Keratinocyte (primary cell): ENCODE data around the gene PLA2G2E. TPM values are rescaled to one million over a fixed set of nuclear protein-coding genes. Genes with fewer than 3 reads are reported as not detected.

Experiments used
- DNase-seq: peaks from one replicate; pipeline ENCODE4 v3.0.0-alpha.2; 2011; ENCODE audit warnings: low read depth, missing footprints, low spot score
- FAIRE-seq: peaks from 2 replicates; lab custom pipeline; 2011; peaks lifted over from hg19 to GRCh38; lab: Jason Lieb, UNC
- H2AFZ ChIP-seq: 2 replicates; pipeline ENCODE4 v1.6.0; 2012; ENCODE audit warnings: low read length, control low read depth, inconsistent platforms; ENCODE audit not compliant: control insufficient read depth
- H3K27ac ChIP-seq: 2 replicates; pipeline ENCODE4 v1.5.1; 2011; ENCODE audit warnings: low read length; ENCODE audit not compliant: control insufficient read depth, insufficient read depth
- H3K27me3 ChIP-seq: 3 replicates; pipeline ENCODE4 v1.6.0; 2011; ENCODE audit warnings: low read length; ENCODE audit not compliant: control insufficient read depth, insufficient read depth; ENCODE audit errors: extremely low read depth
- H3K36me3 ChIP-seq, 2 experiments: 2 replicates in 1 of 2; 3 replicates in 1 of 2; pipeline ENCODE4 v1.5.1; 2011; ENCODE audit warnings: low read length in 2 of 2, mild to moderate bottlenecking in 1 of 2; ENCODE audit not compliant: control insufficient read depth in 2 of 2, insufficient read depth in 2 of 2; ENCODE audit errors: extremely low read depth in 1 of 2
- H3K4me1 ChIP-seq: 3 replicates; pipeline ENCODE4 v1.5.1; 2011; ENCODE audit warnings: low read length; ENCODE audit not compliant: control insufficient read depth, insufficient read depth; ENCODE audit errors: extremely low read depth
- H3K4me2 ChIP-seq: 3 replicates; pipeline ENCODE4 v1.6.0; 2011; ENCODE audit warnings: low read depth, low read length; ENCODE audit not compliant: control insufficient read depth, insufficient read depth; ENCODE audit errors: extremely low read depth
- H3K4me3 ChIP-seq, 3 experiments: fragments of 200-600 bp in 1 of 3; sonication (generic) in 1 of 3; 2 replicates in 2 of 3; 3 replicates in 1 of 3; pipeline ENCODE4 v1.5.1; 2011 to 2016; ENCODE audit warnings: low read length in 3 of 3, mild to moderate bottlenecking in 3 of 3, control low read depth in 2 of 3, inconsistent platforms in 1 of 3, low read depth in 1 of 3, mixed read lengths in 1 of 3, mixed run types in 1 of 3, moderate library complexity in 1 of 3; ENCODE audit not compliant: control insufficient read depth in 2 of 3, insufficient read depth in 2 of 3; ENCODE audit errors: extremely low read depth in 1 of 3
- H3K79me2 ChIP-seq: 2 replicates; pipeline ENCODE4 v1.6.0; 2012; ENCODE audit warnings: low read length; ENCODE audit not compliant: control insufficient read depth, insufficient read depth
- H3K9ac ChIP-seq: 3 replicates; pipeline ENCODE4 v1.6.0; 2011; ENCODE audit warnings: low read length; ENCODE audit not compliant: control insufficient read depth, insufficient read depth; ENCODE audit errors: extremely low read depth
- H3K9me1 ChIP-seq: 3 replicates; pipeline ENCODE4 v1.6.0; 2011; ENCODE audit warnings: low read length; ENCODE audit not compliant: control insufficient read depth, insufficient read depth; ENCODE audit errors: extremely low read depth
- H3K9me3 ChIP-seq: 2 replicates; pipeline ENCODE4 v1.5.1; 2012; ENCODE audit warnings: low read depth, low read length; ENCODE audit not compliant: control insufficient read depth
- H4K20me1 ChIP-seq: 3 replicates; pipeline ENCODE4 v1.6.0; 2011; ENCODE audit warnings: low read length; ENCODE audit not compliant: control insufficient read depth, insufficient read depth; ENCODE audit errors: extremely low read depth
- CTCF ChIP-seq, 3 experiments: IDR thresholded peaks in 1 of 3; conservative IDR thresholded peaks in 1 of 3; optimal IDR thresholded peaks in 1 of 3; 2 replicates in 2 of 3; 3 replicates in 1 of 3; pipeline versions ENCODE3 to v1.5.1; 2011; ENCODE audit warnings: low read length in 3 of 3, mild to moderate bottlenecking in 3 of 3, moderate library complexity in 2 of 3, control low read depth in 1 of 3, inconsistent platforms in 1 of 3; ENCODE audit not compliant: insufficient read depth in 2 of 3; ENCODE audit errors: extremely low read depth in 1 of 3
- EZH2 ChIP-seq: IDR thresholded peaks from one replicate; pipeline ENCODE4 v1.6.1; 2012; ENCODE audit warnings: inconsistent platforms, mild to moderate bottlenecking, low read length, moderate library complexity
- dilution Hi-C: fragments of 300-500 bp; cut with MboI; formaldehyde crosslinking; loops from one replicate; pipeline ENCODE4 v1.7.0; 2020; ENCODE audit warnings: low sequenced_read_pairs; ENCODE audit not compliant: extremely low pct_ligation_motif_present
- polyA plus RNA-seq, 5 experiments: library from polyadenylated mRNA; depleted of rRNA in 3 of 5; stranded (reverse) in 3 of 5; stranded (forward) in 1 of 5; unstranded in 1 of 5; fragments of >200 nt; gene quantifications; 1 replicate in 1 of 5; 2 replicates in 3 of 5; 3 replicates in 1 of 5; pipeline versions ENCODE4 v1.2.1 to v1.2.3, GENCODE V29; 2011 to 2012; ENCODE audit warnings: missing spikeins in 2 of 5, low read depth in 1 of 5, low replicate concordance in 1 of 5

The PLA2G2E gene
- polyA plus RNA-seq, 1 donor (not counting 4 experiments of a cell fraction or from before 2014, with no cell fraction given) = not detected

- Histone ChIP-seq H3K9ac (no peak overlapping the region), H3K27me3 (peaks cover 12% of the 10 kb centered on the region), H3K9me1 (no peaks in the 10 kb centered on the region), H3K36me3 (peaks cover 4 to 11% of the 10 kb centered on the region in 2 experiments), H3K4me1 (no peaks in the 10 kb centered on the region), H3K9me3 (no peaks in the 10 kb centered on the region), H2AFZ (no peak overlapping the region), H4K20me1 (no peaks in the 10 kb centered on the region), H3K4me2 (no peak overlapping the region), H3K27ac (no peak overlapping the region), H3K79me2 (no peaks in the 10 kb centered on the region), H3K4me3 (no peak overlapping the region)
- TF ChIP-seq EZH2 (no peak), CTCF (optimal IDR thresholded peaks at IDR 0.05 in 1 of 3, IDR thresholded peaks at IDR 0.05 in 1 of 3, conservative IDR thresholded peaks at IDR 0.05 in 1 of 3; ENCODE audit: extremely low read depth in 1 of 3, insufficient read depth in 2 of 3, low read length in 3 of 3) (peak; percentile 85 to 97 (median 88))
- peak; percentile 19 for DNase-seq
- FAIRE-seq = peak; percentile 69
- dilution Hi-C loops = no loop called here
Measured at GRCh38 chr1:19918057-19918456, 5.4 kb downstream of the PLA2G2E start.

GRCh38 chr1:19910650-19911049 lies 12.8 kb downstream of the PLA2G2E start:
- H3K4me3 ChIP-seq = no peak overlapping the region
- no peaks in the 10 kb centered on the region for H3K79me2 ChIP-seq
- TF ChIP-seq CTCF (optimal IDR thresholded peaks at IDR 0.05 in 1 of 3, IDR thresholded peaks at IDR 0.05 in 1 of 3, conservative IDR thresholded peaks at IDR 0.05 in 1 of 3; ENCODE audit: extremely low read depth in 1 of 3, insufficient read depth in 2 of 3, low read length in 3 of 3) = no peak
- TF ChIP-seq EZH2 = no peak
- H3K27ac ChIP-seq = no peak overlapping the region
- H3K36me3 ChIP-seq = peaks cover 34 to 36% of the 10 kb centered on the region in 2 experiments
- no peak for DNase-seq
- no peaks in the 10 kb centered on the region for H3K9me1 ChIP-seq
- H3K4me2 ChIP-seq = no peak overlapping the region
- no peak overlapping the region for H2AFZ ChIP-seq
- no peak overlapping the region for H3K9ac ChIP-seq
- no peak for FAIRE-seq
- H4K20me1 ChIP-seq = no peaks in the 10 kb centered on the region
- dilution Hi-C loops = no loop called here
- no peaks in the 10 kb centered on the region for H3K4me1 ChIP-seq
- no peaks in the 10 kb centered on the region for H3K9me3 ChIP-seq
- H3K27me3 ChIP-seq = no peaks in the 10 kb centered on the region
